Heart left ventricle (tissue), 16 donors: Measurements from ENCODE around the gene MRPL53. TPM values are rescaled to one million over a fixed set of nuclear protein-coding genes. Genes with fewer than 3 reads are reported as not detected.
A peak's percentile ranks its signal among the peaks of the same experiment; 100 is the strongest.

Experiments used
- ATAC-seq, 4 donors: fragments of 200-7000 bp; cut with Tn5 transposase; one replicate each; pipeline ENCODE4 v1.9.1; 2020 to 2022; ENCODE audit warnings: moderate library complexity in 4 of 4, mild to moderate bottlenecking in 3 of 4, moderate number of reproducible peaks in 1 of 4
- DNase-seq, 5 donors: peaks; one replicate each; pipeline ENCODE4 v3.0.0-alpha.2; 2020
- H3K27ac ChIP-seq, 12 donors: fragments of 200-600 bp; sonication (generic) in 4 of 12; one replicate each; pipeline versions ENCODE4 v1.5.0 to v1.8.0; 2016 to 2022; ENCODE audit warnings: mild to moderate bottlenecking in 2 of 12
- H3K27me3 ChIP-seq, 9 donors: fragments of 200-600 bp; sonication (generic) in 2 of 9; one replicate each; pipeline versions ENCODE4 v1.5.1 to v1.8.0; 2016 to 2022; ENCODE audit warnings: mild to moderate bottlenecking in 3 of 9
- H3K36me3 ChIP-seq, 9 donors: fragments of 200-600 bp; sonication (generic) in 2 of 9; one replicate each; pipeline versions ENCODE4 v1.5.0 to v1.8.0; 2018 to 2022; ENCODE audit warnings: mild to moderate bottlenecking in 2 of 9
- H3K4me1 ChIP-seq, 12 donors: fragments of 200-600 bp; sonication (generic) in 4 of 12; one replicate each; pipeline versions ENCODE4 v1.5.0 to v1.8.0; 2016 to 2022; ENCODE audit warnings: mild to moderate bottlenecking in 3 of 12
- H3K4me3 ChIP-seq, 12 donors: fragments of 200-600 bp; sonication (generic) in 4 of 12; one replicate each; pipeline versions ENCODE4 v1.5.0 to v1.8.0; 2017 to 2022; ENCODE audit warnings: mild to moderate bottlenecking in 9 of 12, moderate library complexity in 4 of 12
- H3K9me3 ChIP-seq, 12 donors: fragments of 200-600 bp; sonication (generic) in 4 of 12; one replicate each; pipeline versions ENCODE4 v1.5.0 to v1.8.0; 2016 to 2022; ENCODE audit warnings: mild to moderate bottlenecking in 1 of 12
- CTCF ChIP-seq, 12 donors: fragments of 200-600 bp; sonication (generic) in 4 of 12; IDR thresholded peaks; one replicate each; pipeline versions ENCODE4 v1.5.0 to v1.8.0; 2018 to 2022; ENCODE audit warnings: antibody characterized with exemption in 12 of 12, mild to moderate bottlenecking in 5 of 12
- POLR2A ChIP-seq, 2 donors: fragments of 450-650 bp; IDR thresholded peaks; one replicate each; pipeline ENCODE4 v1.6.1; 2017; ENCODE audit warnings: antibody characterized with exemption in 2 of 2, mild to moderate bottlenecking in 2 of 2, moderate library complexity in 2 of 2
- WGBS, 4 donors: extraction: QIAGEN DNeasy Blood & Tissue Kit in 2 of 4; methylation state at CpG; one replicate each; pipeline versions ENCODE4 v1.1.5 to v1.1.7; 2013 to 2018; 5-methylcytosine and 5-hydroxymethylcytosine counted together
- intact Hi-C, 10 donors: fragments of 100-400 bp; cut with DNase I; formaldehyde crosslinking; loops; one replicate each; pipeline versions ENCODE4 v1.11.1 to v1.14.2; 2022
- polyA plus RNA-seq, 2 donors: library from polyadenylated mRNA; stranded (reverse); fragments of 200-250 nt; gene quantifications; one replicate each; pipeline ENCODE4 v1.2.3, GENCODE V29; 2013
- total RNA-seq, 9 donors: library from RNA; depleted of rRNA in 2 of 9; stranded (reverse); fragments of >200 nt in 2 of 9; fragmentation: NEBNext Ultra II Directional in 3 of 9; extraction: Animal tissue kit (Norgen Biotek cat#: 25700) in 3 of 9; gene quantifications; one replicate each; pipeline versions ENCODE4 v1.1.0 to v1.2.4, GENCODE V29; 2016 to 2023
- donor health status: ischemic (EF 13 %, LVEDD 7.1; RV severe dilation, severe dysfunction).
- donor health status: healthy with polysubstance abuse.
- donor health status: DM: no; HTN: yes; CAD: no.
- donor health status: DM: no; HTN: no; CAD: no.
- donor health status: ischemic (EF 25% LVEDD 6.9; RV normal size, moderate dysfunction).
- donor health status: ischemic (EF 25% LVEDD 5.7; RV mildly dilated, moderate dysfunction).
- donor health status: healthy.
- donor health status: DM: yes; HTN: yes; CAD: no.
- donor health status: ischemic (EF 35%, LVEDD 5.7; RV mildly dilated, moderate dysfunction).
- donor health status: nonischemic (EF 11% LVEDD 7.7; RV severe dilation, severe dysfunction).
- donor health status: DM: yes; HTN: yes; CAD: no.
- donor health status: PGD.
- donor health status: ischemic (EF 29% LVEDD 5.4; RV normal size, mild dysfunction).
- donor health status: nonischemic (EF 23%, LVEDD 6.1; RV moderate dilation, normal function).

Gene MRPL53
- total and polyA plus RNA-seq, 11 donors, result 64.9 to 180 (median 135) TPM

GRCh38 chr2:74457129-74457548 is 15.3 kb downstream of the MRPL53 start:
- intact Hi-C loops, result loop anchor here in 1 of 10 donors (5.0 kb wide), 1 partner anchor 40 kb away; no protein-coding TSS in a partner anchor
- DNase-seq (no peak), ATAC-seq (no peak)
- Histone ChIP-seq H3K27ac (peak overlapping the region; percentile 84 to 98 (median 95)), H3K4me1 (peaks cover 5 to 40% (median 32%) of the 10 kb centered on the region in 12 donors), H3K4me3 (peak overlapping the region; percentile 50 to 83 (median 70)), H3K9me3 (no peaks in the 10 kb centered on the region), H3K27me3 (no peaks in the 10 kb centered on the region), H3K36me3 (peaks cover 0 to 20% (median 10%) of the 10 kb centered on the region in 9 donors)
- 1 to 5% (median 3%) methylated on average over 16 to 27 of the region's 27 CpGs for WGBS, 4 donors
- no peak for TF ChIP-seq POLR2A (IDR thresholded peaks at IDR 0.05)
- no peak for TF ChIP-seq CTCF (IDR thresholded peaks at IDR 0.05)

- H3K27ac ChIP-seq, result peak within 1 kb of the TSS in 11 of 12 donors; percentile 19 to 81 (median 61)
- WGBS, 4 donors, result 1 to 2% (median 2%) methylated on average over 39 to 40 of the region's 40 CpGs
- H3K4me3 ChIP-seq, result peak within 1 kb of the TSS; percentile 42 to 79 (median 70)
- ATAC-seq (peak; percentile 52 to 72 (median 66)), DNase-seq (peak; percentile 94 to 96 (median 95))
- H3K4me1 ChIP-seq, result peaks cover 5 to 40% (median 32%) of the 10 kb centered on the region in 12 donors
- H3K27me3 ChIP-seq, result no peaks in the 10 kb centered on the region
- H3K9me3 ChIP-seq, result no peaks in the 10 kb centered on the region
- peaks cover 0 to 4% (median 0%) of the 10 kb centered on the region in 9 donors for H3K36me3 ChIP-seq
- peak in 1 of 2 donors; percentile 61 for TF ChIP-seq POLR2A (IDR thresholded peaks at IDR 0.05)
- no peak for TF ChIP-seq CTCF (IDR thresholded peaks at IDR 0.05)
- intact Hi-C loops, result loop anchor here in 5 of 10 donors (1.0 to 5.0 kb wide), 6 partner anchors 14 to 38 kb away; partner anchors contain the start of genes CCDC142 (in 3 of the 5), TTC31 (in 3 of the 5) and RTKN (in 1 of the 5)
Observed at GRCh38 chr2:74454654-74455511, 17.6 kb downstream of the MRPL53 start, which contains the start of gene INO80B. TSS of gene INO80B (plus strand) at chr2:74455087. CDS start at chr2:74455117, 30 bp downstream.

GRCh38 chr2:74450570-74451190 is 21.8 kb downstream of the MRPL53 start:
- 79 to 84% (median 81%) methylated on average over 3 of the region's 3 CpGs for WGBS, 4 donors
- ATAC-seq, result no peak
- no peak for DNase-seq
- H3K4me3 ChIP-seq, result no peak overlapping the region
- H3K27ac ChIP-seq, result no peak overlapping the region
- H3K9me3 ChIP-seq, result no peaks in the 10 kb centered on the region
- H3K27me3 ChIP-seq, result no peaks in the 10 kb centered on the region
- H3K4me1 ChIP-seq, result peaks cover 5 to 13% (median 9%) of the 10 kb centered on the region in 12 donors
- no peak for TF ChIP-seq POLR2A (IDR thresholded peaks at IDR 0.05)
- TF ChIP-seq CTCF (IDR thresholded peaks at IDR 0.05), result no peak
- intact Hi-C loops, result no loop called here
- no peaks in the 10 kb centered on the region for H3K36me3 ChIP-seq

DNA sequence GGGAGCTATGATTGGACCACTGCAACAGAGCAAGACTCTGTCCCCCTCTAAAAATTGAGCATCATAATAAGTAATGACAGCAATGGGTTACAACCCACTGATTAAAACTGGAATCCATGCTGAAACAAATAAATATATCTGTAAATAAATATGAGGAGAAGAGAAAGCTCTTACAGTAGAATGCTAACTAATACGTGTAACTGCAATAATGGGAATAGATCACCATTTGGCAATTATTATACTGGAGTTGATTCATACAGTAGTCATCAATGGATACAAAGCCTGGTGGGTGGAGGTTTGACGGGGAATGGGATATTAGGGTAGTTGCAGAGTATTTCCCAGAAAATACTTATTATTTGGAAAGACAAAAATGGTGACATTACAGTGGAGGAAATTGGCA is 23.7 kb downstream of the MRPL53 start:
- no peak overlapping the region for H3K27ac ChIP-seq
- no peak for DNase-seq
- WGBS, 4 donors, result 81 to 88% (median 86%) methylated on average over 2 of the region's 2 CpGs
- H3K9me3 ChIP-seq, result no peaks in the 10 kb centered on the region
- H3K27me3 ChIP-seq, result peaks cover 0 to 2% (median 0%) of the 10 kb centered on the region in 9 donors
- TF ChIP-seq CTCF (IDR thresholded peaks at IDR 0.05) (no peak), POLR2A (IDR thresholded peaks at IDR 0.05) (no peak)
- peaks cover 0 to 9% (median 0%) of the 10 kb centered on the region in 12 donors for H3K4me1 ChIP-seq
- no peak overlapping the region for H3K4me3 ChIP-seq
- intact Hi-C loops, result no loop called here
- no peaks in the 10 kb centered on the region for H3K36me3 ChIP-seq
- no peak for ATAC-seq
